HCT116 (cell line): ENCODE measurements around the gene MYL3. TPM values are rescaled to one million over a fixed set of nuclear protein-coding genes. Genes with fewer than 3 reads are reported as not detected.

Source experiments
- ATAC-seq: fragments of 200-7000 bp; cut with Tn5 transposase; 2 replicates; pipeline ENCODE4 v1.9.1; 2020; ENCODE audit warnings: mild to moderate bottlenecking, moderate library complexity
- BruUV-seq: library from RNA; stranded (reverse); fragments of 400-500 nt; replicated peaks from 2 replicates; lab custom pipeline; 2021; lab: Mats Ljungman, UMichigan
- CTCF ChIA-PET: fragments of 300-600 bp; sonication (Branson Sonifier 250); formaldehyde crosslinking; loops from one replicate; lab custom pipeline; 2021; ENCODE audit warnings: antibody characterized with exemption; lab: Charles Lee
- POLR2A ChIA-PET: fragments of 300-600, 350-600 bp; sonication (Branson Sonifier 250); formaldehyde crosslinking; loops from one replicate; lab custom pipeline; 2021; ENCODE audit warnings: antibody characterized with exemption; lab: Charles Lee
- RAD21 ChIA-PET, 2 experiments: fragments of 300-600 bp; sonication (Branson Sonifier 250); formaldehyde crosslinking; loops; one replicate each; lab custom pipeline; 2023; ENCODE audit warnings: low total read pairs in 2 of 2; ENCODE audit not compliant: uncharacterized antibody in 2 of 2, unreplicated experiment in 2 of 2, low non-redundant PET in 1 of 2; lab: Charles Lee
- DNase-seq: peaks from one replicate; pipeline ENCODE4 v3.0.0-alpha.2; 2010; ENCODE audit warnings: low read depth, low spot score
- H2AFZ ChIP-seq: fragments of 200-600 bp; shearing (Covaris generic), sonication (generic); 2 replicates; pipeline ENCODE4 v1.6.1; 2017; ENCODE audit warnings: low read depth, mixed run types, mixed read lengths, antibody characterized with exemption, low read length; ENCODE audit not compliant: poor library complexity, severe bottlenecking
- H3K27ac ChIP-seq: 2 replicates; pipeline ENCODE4 v1.5.1; 2012; ENCODE audit warnings: low read depth, low read length
- H3K27me3 ChIP-seq: fragments of 200-600 bp; sonication (generic); 2 replicates; pipeline ENCODE4 v1.6.1; 2016; ENCODE audit warnings: mixed run types, low read length, mixed read lengths; ENCODE audit not compliant: insufficient read depth
- H3K36me3 ChIP-seq, 2 experiments: fragments of 200-500 bp in 1 of 2; fragments of 200-600 bp in 1 of 2; sonication (Bioruptor generic) in 1 of 2; sonication (generic) in 1 of 2; 2 replicates each; pipeline versions ENCODE4 v1.5.1 to v1.6.1; 2014 to 2016; ENCODE audit warnings: low read length in 2 of 2, inconsistent platforms in 1 of 2, mixed read lengths in 1 of 2, mixed run types in 1 of 2; ENCODE audit not compliant: insufficient read depth in 2 of 2, control insufficient read depth in 1 of 2
- H3K4me1 ChIP-seq, 2 experiments: fragments of 200-600 bp in 1 of 2; sonication (generic) in 1 of 2; 2 replicates each; pipeline versions ENCODE4 v1.5.1 to v1.6.1; 2012 to 2017; ENCODE audit warnings: low read length in 2 of 2, inconsistent platforms in 1 of 2, mild to moderate bottlenecking in 1 of 2, mixed read lengths in 1 of 2, mixed run types in 1 of 2, moderate library complexity in 1 of 2; ENCODE audit not compliant: insufficient read depth in 2 of 2, control insufficient read depth in 1 of 2
- H3K4me2 ChIP-seq: fragments of 200-600 bp; sonication (generic); 2 replicates; pipeline ENCODE4 v1.6.1; 2017; ENCODE audit warnings: mixed run types, low read length, mixed read lengths
- H3K4me3 ChIP-seq, 2 experiments: fragments of 200-600 bp in 1 of 2; sonication (generic) in 1 of 2; replicated peaks in 1 of 2; 2 replicates each; pipeline ENCODE4 v1.5.1; 2011 to 2016; ENCODE audit warnings: low read length in 2 of 2, control low read depth in 1 of 2, low read depth in 1 of 2, mild to moderate bottlenecking in 1 of 2, mixed read lengths in 1 of 2, mixed run types in 1 of 2
- H3K79me2 ChIP-seq: fragments of 200-600 bp; sonication (generic); 2 replicates; pipeline ENCODE4 v1.6.1; 2017; ENCODE audit warnings: mild to moderate bottlenecking, mixed run types, low read length, moderate library complexity, mixed read lengths; ENCODE audit not compliant: insufficient read depth
- H3K9ac ChIP-seq: fragments of 200-600 bp; sonication (generic); 2 replicates; pipeline ENCODE4 v1.6.1; 2016; ENCODE audit warnings: low read length, mixed read lengths
- H3K9me2 ChIP-seq: fragments of 200-600 bp; sonication (generic), shearing (Covaris generic); 2 replicates; pipeline ENCODE4 v1.6.1; 2017; ENCODE audit warnings: mixed run types, mild to moderate bottlenecking, moderate library complexity; ENCODE audit not compliant: insufficient read depth
- H3K9me3 ChIP-seq, 2 experiments: fragments of 200-500 bp in 1 of 2; fragments of 200-600 bp in 1 of 2; sonication (Bioruptor generic) in 1 of 2; sonication (generic) in 1 of 2; 2 replicates each; pipeline ENCODE4 v1.6.1; 2014 to 2017; ENCODE audit warnings: low read length in 2 of 2, mixed read lengths in 2 of 2, inconsistent platforms in 1 of 2, low read depth in 1 of 2, mild to moderate bottlenecking in 1 of 2, mixed run types in 1 of 2, moderate library complexity in 1 of 2; ENCODE audit not compliant: control insufficient read depth in 1 of 2, insufficient read depth in 1 of 2
- H4K20me1 ChIP-seq: fragments of 200-600 bp; sonication (generic), shearing (Covaris generic); 2 replicates; pipeline ENCODE4 v1.6.1; 2017; ENCODE audit warnings: mixed run types, mild to moderate bottlenecking, moderate library complexity; ENCODE audit not compliant: insufficient read depth
- CBX3 ChIP-seq: IDR thresholded peaks from 2 replicates; pipeline ENCODE4 v1.6.1; 2012; ENCODE audit warnings: low read depth
- CEBPB ChIP-seq: IDR thresholded peaks from 2 replicates; pipeline ENCODE4 v1.6.1; 2012; ENCODE audit warnings: low read depth
- ELF1 ChIP-seq: IDR thresholded peaks from 2 replicates; pipeline ENCODE4 v1.6.1; 2012; ENCODE audit warnings: low read depth, borderline replicate concordance
- EZH2phosphoT487 ChIP-seq: fragments of 200-600 bp; IDR thresholded peaks from 2 replicates; pipeline ENCODE4 v1.6.1; 2018; ENCODE audit warnings: antibody characterized with exemption, borderline replicate concordance
- JUND ChIP-seq: IDR thresholded peaks from 2 replicates; pipeline ENCODE4 v1.6.1; 2012
- RAD21 ChIP-seq: IDR thresholded peaks from 2 replicates; pipeline ENCODE4 v1.6.1; 2012; ENCODE audit warnings: low read depth, mild to moderate bottlenecking
- YY1 ChIP-seq: IDR thresholded peaks from 2 replicates; pipeline ENCODE4 v1.6.1; 2011; ENCODE audit warnings: low read length, low read depth, moderate library complexity, mild to moderate bottlenecking; ENCODE audit not compliant: insufficient replicate concordance; ENCODE audit errors: extremely low read depth
- ZNF274 ChIP-seq: fragments of 200-500 bp; sonication (Bioruptor generic); IDR thresholded peaks from 2 replicates; pipeline ENCODE4 v1.6.1; 2014; ENCODE audit warnings: mild to moderate bottlenecking, low read depth, low read length, inconsistent platforms
- intact Hi-C: fragments of 100-400 bp; cut with micrococcal nuclease; formaldehyde crosslinking; loops from 2 replicates; pipeline ENCODE4 v1.10.0; 2022
- total RNA-seq: library from RNA; stranded (reverse); gene quantifications from one replicate; pipeline ENCODE4 v1.2.1, GENCODE V29; 2021; ENCODE audit not compliant: unreplicated experiment
- TF ChIP-seq, protein P1 (sequence below): IDR thresholded peaks from 2 replicates; pipeline ENCODE4 v1.6.1; 2012

Gene MYL3
- total RNA-seq, 1 experiment from 2014 or later: not detected

DNA sequence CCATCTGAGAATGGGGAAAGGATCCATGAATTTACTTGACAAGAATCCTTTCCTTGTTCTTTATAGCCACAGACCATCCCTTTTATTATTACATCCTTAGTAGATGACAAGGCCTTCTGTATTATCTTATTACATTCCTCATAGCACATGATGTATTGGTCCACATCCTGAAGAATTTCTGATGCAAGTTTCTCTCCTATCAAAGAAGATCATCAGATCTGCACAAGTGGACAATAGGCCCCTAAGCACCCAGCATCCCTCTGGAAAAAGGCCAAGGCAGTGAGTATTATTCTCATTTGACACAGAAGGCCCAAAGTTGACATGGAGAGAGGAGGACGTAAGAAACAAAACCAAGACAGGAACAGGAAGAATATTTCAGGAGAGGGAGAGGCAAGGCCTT lies 31.4 kb downstream of the MYL3 start:
- no peak overlapping the region for H3K27ac ChIP-seq
- no peak overlapping the region for H3K4me2 ChIP-seq
- H3K4me1 ChIP-seq: no peaks in the 10 kb centered on the region
- no peaks in the 10 kb centered on the region for H3K9me3 ChIP-seq
- intact Hi-C loops: no loop called here
- H3K79me2 ChIP-seq: no peaks in the 10 kb centered on the region
- CTCF ChIA-PET: no interaction called here
- no peaks in the 10 kb centered on the region for H3K27me3 ChIP-seq
- no peaks in the 10 kb centered on the region for H3K36me3 ChIP-seq
- H3K9me2 ChIP-seq: no peaks in the 10 kb centered on the region
- no peak overlapping the region for H3K4me3 ChIP-seq
- ATAC-seq: no peak
- H2AFZ ChIP-seq: no peak overlapping the region
- H4K20me1 ChIP-seq: no peaks in the 10 kb centered on the region
- DNase-seq: no peak
- H3K9ac ChIP-seq: no peak overlapping the region
- RAD21 ChIA-PET: no interaction called here
- TF ChIP-seq ELF1: no peak
- no peak for TF ChIP-seq ZNF274
- TF ChIP-seq JUND: no peak
- no peak for TF ChIP-seq EZH2phosphoT487
- TF ChIP-seq, protein P1, sequence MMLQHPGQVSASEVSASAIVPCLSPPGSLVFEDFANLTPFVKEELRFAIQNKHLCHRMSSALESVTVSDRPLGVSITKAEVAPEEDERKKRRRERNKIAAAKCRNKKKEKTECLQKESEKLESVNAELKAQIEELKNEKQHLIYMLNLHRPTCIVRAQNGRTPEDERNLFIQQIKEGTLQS: no peak
- TF ChIP-seq CBX3: no peak
- no peak for TF ChIP-seq RAD21
- TF ChIP-seq CEBPB: no peak
- TF ChIP-seq YY1: no peak
- POLR2A ChIA-PET: no interaction called here
- no TSS peak for BruUV-seq

DNA sequence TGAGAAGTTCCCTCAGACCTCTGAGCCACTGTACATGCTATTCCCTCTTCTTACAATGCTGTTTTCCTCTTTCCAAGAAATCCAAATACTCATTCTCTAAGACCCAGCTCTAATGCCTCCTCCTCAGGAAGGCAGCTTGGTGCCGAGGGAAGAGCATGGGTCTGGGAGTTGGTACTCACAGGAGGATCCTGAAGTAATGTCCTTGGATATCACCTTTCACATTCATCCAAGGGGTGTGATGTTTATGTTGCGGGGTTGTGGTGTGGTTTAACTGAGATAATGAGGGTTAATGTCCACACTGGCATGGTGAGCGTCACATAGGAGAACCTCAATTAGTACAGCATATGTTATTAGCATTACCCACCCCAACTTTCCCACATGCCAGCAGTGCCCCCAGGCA lies 31.9 kb downstream of the MYL3 start:
- no peaks in the 10 kb centered on the region for H3K9me2 ChIP-seq
- no peak for TF ChIP-seq JUND
- TF ChIP-seq, all 23 proteins: peak for 0
- no peak for ATAC-seq
- no peaks in the 10 kb centered on the region for H4K20me1 ChIP-seq
- intact Hi-C loops: no loop called here
- no peaks in the 10 kb centered on the region for H3K9me3 ChIP-seq
- ChIA-PET POLR2A (no interaction called here), RAD21 (no interaction called here), CTCF (no interaction called here)
- H3K27me3 ChIP-seq: no peaks in the 10 kb centered on the region
- H2AFZ ChIP-seq: no peak overlapping the region
- H3K27ac ChIP-seq: no peak overlapping the region
- no peak overlapping the region for H3K9ac ChIP-seq
- no peaks in the 10 kb centered on the region for H3K36me3 ChIP-seq
- H3K4me1 ChIP-seq: no peaks in the 10 kb centered on the region
- no TSS peak for BruUV-seq
- DNase-seq: no peak
- H3K4me2 ChIP-seq: no peak overlapping the region
- no peak overlapping the region for H3K4me3 ChIP-seq
- no peaks in the 10 kb centered on the region for H3K79me2 ChIP-seq
